SKM-1 (cell line): ENCODE results near the gene MUCL3.
"Not testable (repeated sequence)": the region's sequence is repeated elsewhere in the genome, so short reads cannot be mapped to it uniquely, and the experiment has no call there.

Source experiments
- DNase-seq: peaks from one replicate; lab custom pipeline; 2025; ENCODE audit not compliant: unreplicated experiment; lab: John Stamatoyannopoulos, UW

The MUCL3 gene

GRCh38 chr6:30979141-30979540 is 38.4 kb downstream of the MUCL3 start:
- DNase-seq, result no peak

- DNase-seq, result no peak
Observed at GRCh38 chr6:30979690-30980089, 38.9 kb downstream of the MUCL3 start.

GRCh38 chr6:30981942-30982772 is 41.4 kb downstream of the MUCL3 start:
- DNase-seq, result no peak

- DNase-seq, result no peak
Observed at GRCh38 chr6:30983439-30983838, 42.7 kb downstream of the MUCL3 start, which contains the start of gene MUC21. Gene MUC21, plus strand, starts transcription at chr6:30983718. Its CDS starts 241 bp downstream, at chr6:30983959.

GRCh38 chr6:30985490-30985889 is 44.7 kb downstream of the MUCL3 start:
- no peak for DNase-seq

- no peak for DNase-seq
Observed at GRCh38 chr6:30987304-30987703, 46.5 kb downstream of the MUCL3 start.

- DNase-seq, result no peak
Observed at GRCh38 chr6:30988209-30988825, 47.5 kb downstream of the MUCL3 start.

GRCh38 chr6:30990422-30991086 is 49.8 kb downstream of the MUCL3 start:
- no peak for DNase-seq

- no peak for DNase-seq
Observed at GRCh38 chr6:30991891-30992290, 51.1 kb downstream of the MUCL3 start.

GRCh38 chr6:30997301-30997700 is 56.5 kb downstream of the MUCL3 start:
- no peak for DNase-seq

- DNase-seq, result no peak
Observed at GRCh38 chr6:30998785-30999184, 58.0 kb downstream of the MUCL3 start.

- not testable (repeated sequence) for DNase-seq
Observed at GRCh38 chr6:31000067-31000860, 59.5 kb downstream of the MUCL3 start.

GRCh38 chr6:31001281-31001888 is 60.6 kb downstream of the MUCL3 start:
- no peak for DNase-seq

- no peak for DNase-seq
Observed at GRCh38 chr6:31002471-31002870, 61.7 kb downstream of the MUCL3 start.
